HL-60 (cell line): ENCODE results near the gene GRID1.

Experiments used
- CTCF ChIP-seq: IDR thresholded peaks from one replicate; pipeline ENCODE4 v1.5.1; 2011; ENCODE audit warnings: low read length, control low read depth, inconsistent platforms; ENCODE audit not compliant: insufficient read depth
- GABPA ChIP-seq: IDR thresholded peaks from 2 replicates; pipeline ENCODE4 v1.6.1; 2012; ENCODE audit warnings: low read depth
- SPI1 ChIP-seq: IDR thresholded peaks from 2 replicates; pipeline ENCODE4 v1.6.1; 2012; ENCODE audit warnings: low read depth, mild to moderate bottlenecking, borderline replicate concordance

- TF ChIP-seq CTCF (no peak), SPI1 (no peak), GABPA (no peak)
Measured at GRCh38 chr10:85848756-85849155, 517.8 kb downstream of the GRID1 start.
